ENCODE results near the gene DNAH10.

- TF ChIP-seq YY1 (IDR thresholded peaks at IDR 0.05; ENCODE audit: low read depth) (no peak), EGR1 (IDR thresholded peaks at IDR 0.05) (no peak), TAF1 (IDR thresholded peaks at IDR 0.05; ENCODE audit: low read depth) (no peak), CEBPB (IDR thresholded peaks at IDR 0.05) (0 out of 2 replicates have a peak, but pooled peaks have one; percentile 16), EP300 (IDR thresholded peaks at IDR 0.05; ENCODE audit: borderline replicate concordance) (no peak), TCF12 (IDR thresholded peaks at IDR 0.05; ENCODE audit: low read depth) (no peak), REST (IDR thresholded peaks at IDR 0.05; ENCODE audit: low read depth) (no peak), CREB1 (IDR thresholded peaks at IDR 0.05; ENCODE audit: low read depth) (no peak), RAD21 (IDR thresholded peaks at IDR 0.05; ENCODE audit: low read depth) (no peak)
- TF ChIP-seq, protein P1, sequence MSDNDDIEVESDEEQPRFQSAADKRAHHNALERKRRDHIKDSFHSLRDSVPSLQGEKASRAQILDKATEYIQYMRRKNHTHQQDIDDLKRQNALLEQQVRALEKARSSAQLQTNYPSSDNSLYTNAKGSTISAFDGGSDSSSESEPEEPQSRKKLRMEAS (IDR thresholded peaks at IDR 0.05): no peak
Observed at GRCh38 chr12:123813349-123813748, 51.2 kb downstream of the DNAH10 start.

All from Ishikawa (cell line).